Mesothelial cell of epicardium (in vitro differentiated cells): ENCODE measurements around the gene ST6GALNAC2. TPM values are rescaled to one million over a fixed set of nuclear protein-coding genes. Genes with fewer than 3 reads are reported as not detected.
"Not testable (repeated sequence)": the region's sequence is repeated elsewhere in the genome, so short reads cannot be mapped to it uniquely, and the experiment has no call there.

ENCODE experiments used
- DNase-seq, 2 experiments: peaks; one replicate each; pipeline ENCODE4 v3.0.0; 2021; ENCODE audit warnings: low spot score in 2 of 2; ENCODE audit not compliant: unreplicated experiment in 2 of 2
- H3K27ac Mint-ChIP-seq: 2 replicates; pipeline ENCODE4 v1.8.0; 2021; ENCODE audit warnings: mixed read lengths
- H3K27me3 Mint-ChIP-seq: 2 replicates; pipeline ENCODE4 v1.8.0; 2021; ENCODE audit warnings: low read depth, mixed read lengths
- H3K36me3 Mint-ChIP-seq: 2 replicates; pipeline ENCODE4 v1.8.0; 2021; ENCODE audit warnings: mixed read lengths
- H3K4me1 Mint-ChIP-seq: 2 replicates; pipeline ENCODE4 v1.8.0; 2021; ENCODE audit warnings: mixed read lengths
- H3K4me3 Mint-ChIP-seq: 2 replicates; pipeline ENCODE4 v1.8.0; 2021; ENCODE audit warnings: mild to moderate bottlenecking, moderate library complexity, mixed read lengths
- H3K9me3 Mint-ChIP-seq: 2 replicates; pipeline ENCODE4 v1.8.0; 2021; ENCODE audit warnings: mixed read lengths
- CTCF ChIP-seq: fragments of 200-600 bp; sonication (generic); IDR thresholded peaks from one replicate; pipeline ENCODE4 v1.5.0; 2021; ENCODE audit warnings: antibody characterized with exemption; ENCODE audit not compliant: unreplicated experiment
- total RNA-seq: library from RNA; stranded (reverse); gene quantifications from 3 replicates; pipeline ENCODE4 v1.2.1, GENCODE V29; 2021

Gene ST6GALNAC2
- total RNA-seq, 1 donor from 2014 or later = 1.3 TPM

- Mint-ChIP-seq H3K4me1 (no peaks in the 10 kb centered on the region), H3K27me3 (no peaks in the 10 kb centered on the region), H3K36me3 (no peaks in the 10 kb centered on the region), H3K4me3 (no peak overlapping the region), H3K9me3 (no peaks in the 10 kb centered on the region), H3K27ac (no peak overlapping the region)
- TF ChIP-seq CTCF = no peak
- no peak for DNase-seq
Observed at GRCh38 chr17:76614912-76615617, 29.4 kb upstream of the ST6GALNAC2 start.

GRCh38 chr17:76614064-76614759, 28.6 kb upstream of the ST6GALNAC2 start:
- not testable (repeated sequence) for H3K4me1 Mint-ChIP-seq, DNase-seq, H3K27ac Mint-ChIP-seq, H3K27me3 Mint-ChIP-seq, H3K4me3 Mint-ChIP-seq, H3K36me3 Mint-ChIP-seq, H3K9me3 Mint-ChIP-seq

- Mint-ChIP-seq H3K9me3 (no peaks in the 10 kb centered on the region), H3K36me3 (no peaks in the 10 kb centered on the region), H3K4me1 (no peaks in the 10 kb centered on the region), H3K4me3 (no peak overlapping the region), H3K27me3 (no peaks in the 10 kb centered on the region), H3K27ac (no peak overlapping the region)
- no peak for TF ChIP-seq CTCF
- DNase-seq = no peak
Observed at GRCh38 chr17:76612977-76613851, 27.6 kb upstream of the ST6GALNAC2 start.

GRCh38 chr17:76612465-76612864, 26.8 kb upstream of the ST6GALNAC2 start:
- H3K9me3 Mint-ChIP-seq = no peaks in the 10 kb centered on the region
- no peaks in the 10 kb centered on the region for H3K36me3 Mint-ChIP-seq
- no peak overlapping the region for H3K27ac Mint-ChIP-seq
- H3K4me3 Mint-ChIP-seq = no peak overlapping the region
- DNase-seq = no peak
- H3K27me3 Mint-ChIP-seq = no peaks in the 10 kb centered on the region
- TF ChIP-seq CTCF = no peak
- H3K4me1 Mint-ChIP-seq = no peaks in the 10 kb centered on the region

- H3K4me3 Mint-ChIP-seq = no peak overlapping the region
- no peaks in the 10 kb centered on the region for H3K4me1 Mint-ChIP-seq
- no peak overlapping the region for H3K27ac Mint-ChIP-seq
- TF ChIP-seq CTCF = no peak
- no peak for DNase-seq
- H3K36me3 Mint-ChIP-seq = no peaks in the 10 kb centered on the region
- no peaks in the 10 kb centered on the region for H3K27me3 Mint-ChIP-seq
- no peaks in the 10 kb centered on the region for H3K9me3 Mint-ChIP-seq
Observed at GRCh38 chr17:76611758-76612157, 26.1 kb upstream of the ST6GALNAC2 start.

- H3K9me3 Mint-ChIP-seq, H3K4me1 Mint-ChIP-seq: not testable (repeated sequence)
Observed at GRCh38 chr17:76611080-76611749, 25.6 kb upstream of the ST6GALNAC2 start.

GRCh38 chr17:76606685-76607084, 21.0 kb upstream of the ST6GALNAC2 start:
- H3K36me3 Mint-ChIP-seq, H3K27me3 Mint-ChIP-seq, H3K27ac Mint-ChIP-seq, DNase-seq, H3K4me3 Mint-ChIP-seq, H3K4me1 Mint-ChIP-seq: not testable (repeated sequence)
- peaks cover 11% of the 10 kb centered on the region for H3K9me3 Mint-ChIP-seq

More at GRCh38 chr17:76611080-76611749, 25.6 kb upstream of the ST6GALNAC2 start:
- not testable (repeated sequence) for H3K4me3 Mint-ChIP-seq, H3K27me3 Mint-ChIP-seq, H3K27ac Mint-ChIP-seq, DNase-seq, H3K36me3 Mint-ChIP-seq
